Keratinocyte (primary cell): Measurements from ENCODE around the gene SERPINB10.

Experiments
- CTCF ChIP-seq, 3 experiments: IDR thresholded peaks in 1 of 3; conservative IDR thresholded peaks in 1 of 3; optimal IDR thresholded peaks in 1 of 3; 2 replicates in 2 of 3; 3 replicates in 1 of 3; pipeline versions ENCODE3 to v1.5.1; 2011; ENCODE audit warnings: low read length in 3 of 3, mild to moderate bottlenecking in 3 of 3, moderate library complexity in 2 of 3, control low read depth in 1 of 3, inconsistent platforms in 1 of 3; ENCODE audit not compliant: insufficient read depth in 2 of 3; ENCODE audit errors: extremely low read depth in 1 of 3
- EZH2 ChIP-seq: IDR thresholded peaks from one replicate; pipeline ENCODE4 v1.6.1; 2012; ENCODE audit warnings: inconsistent platforms, mild to moderate bottlenecking, low read length, moderate library complexity

DNA sequence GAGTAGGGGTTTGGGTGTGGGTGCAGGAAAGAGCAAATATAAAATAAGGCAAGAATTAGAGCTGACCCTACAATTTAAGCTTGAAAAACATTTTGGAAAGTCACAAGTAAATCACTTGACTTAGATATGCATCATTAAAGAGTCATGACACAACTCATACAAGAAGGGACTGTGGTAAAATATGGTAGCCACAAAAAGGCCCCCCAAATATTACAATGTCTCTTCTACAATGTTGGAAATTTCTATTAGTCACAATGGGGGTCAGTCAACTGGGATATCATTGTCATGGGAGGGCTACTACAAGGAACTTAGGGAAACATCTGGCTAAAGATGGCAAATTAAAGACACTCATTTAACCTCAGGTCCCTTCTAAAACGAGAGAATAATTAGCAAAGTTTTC is 35.9 kb upstream of the SERPINB10 start:
- TF ChIP-seq CTCF (optimal IDR thresholded peaks at IDR 0.05 in 1 of 3, IDR thresholded peaks at IDR 0.05 in 1 of 3, conservative IDR thresholded peaks at IDR 0.05 in 1 of 3; ENCODE audit: extremely low read depth in 1 of 3, insufficient read depth in 2 of 3, low read length in 3 of 3): no peak
- no peak for TF ChIP-seq EZH2
